Forelimb muscle (tissue), 1 donor: ENCODE results near the gene REV3L. TPM values are rescaled to one million over a fixed set of nuclear protein-coding genes. Genes with fewer than 3 reads are reported as not detected.
"Not testable (repeated sequence)": the region's sequence is repeated elsewhere in the genome, so short reads cannot be mapped to it uniquely, and the experiment has no call there.

ENCODE experiments used
- DNase-seq: peaks from one replicate; pipeline ENCODE4 v3.0.0-alpha.2; 2013; ENCODE audit warnings: low read depth
- polyA plus RNA-seq: library from polyadenylated mRNA; unstranded; fragments of 120-200 nt; gene quantifications from one replicate; pipeline ENCODE4 v1.2.1, GENCODE V29; 2013; ENCODE audit not compliant: insufficient read length

REV3L gene
- 37.5 TPM for polyA plus RNA-seq

- peak; percentile 63 for DNase-seq
Observed at GRCh38 chr6:111482959-111483735, at the start of gene REV3L. Gene REV3L, minus strand, starts transcription at chr6:111483218. Its CDS starts 330 bp downstream, at chr6:111482888.

- no peak for DNase-seq
Observed at GRCh38 chr6:111531185-111531584, 48.2 kb upstream of the REV3L start.

- no peak for DNase-seq
Observed at GRCh38 chr6:111530667-111531066, 47.6 kb upstream of the REV3L start.

GRCh38 chr6:111530218-111530617 lies 47.2 kb upstream of the REV3L start:
- no peak for DNase-seq

GRCh38 chr6:111527367-111527766 lies 44.3 kb upstream of the REV3L start:
- DNase-seq: no peak

- no peak for DNase-seq
Observed at GRCh38 chr6:111524735-111525134, 41.7 kb upstream of the REV3L start.

GRCh38 chr6:111524252-111524651 lies 41.2 kb upstream of the REV3L start:
- no peak for DNase-seq

GRCh38 chr6:111523484-111524167 lies 40.6 kb upstream of the REV3L start:
- DNase-seq: no peak

- no peak for DNase-seq
Observed at GRCh38 chr6:111522393-111523020, 39.5 kb upstream of the REV3L start.

- DNase-seq: no peak
Observed at GRCh38 chr6:111521497-111522270, 38.7 kb upstream of the REV3L start.

GRCh38 chr6:111520524-111520923 lies 37.5 kb upstream of the REV3L start:
- DNase-seq: no peak

GRCh38 chr6:111517965-111518364 lies 34.9 kb upstream of the REV3L start:
- no peak for DNase-seq

- no peak for DNase-seq
Observed at GRCh38 chr6:111515259-111515658, 32.2 kb upstream of the REV3L start.

GRCh38 chr6:111514531-111514930 lies 31.5 kb upstream of the REV3L start:
- not testable (repeated sequence) for DNase-seq

GRCh38 chr6:111507219-111507618 lies 24.2 kb upstream of the REV3L start:
- DNase-seq: not testable (repeated sequence)

- DNase-seq: not testable (repeated sequence)
Observed at GRCh38 chr6:111505498-111505897, 22.5 kb upstream of the REV3L start.

- no peak for DNase-seq
Observed at GRCh38 chr6:111503660-111504059, 20.6 kb upstream of the REV3L start.

GRCh38 chr6:111503194-111503593 lies 20.2 kb upstream of the REV3L start:
- DNase-seq: no peak

GRCh38 chr6:111502154-111502553 lies 19.1 kb upstream of the REV3L start:
- no peak for DNase-seq

- no peak for DNase-seq
Observed at GRCh38 chr6:111499269-111499793, 16.3 kb upstream of the REV3L start.

GRCh38 chr6:111494951-111495635 lies 12.1 kb upstream of the REV3L start:
- DNase-seq: no peak
